Brain microvascular endothelial cell (primary cell): ENCODE measurements around the gene NCOA6.

Experiments used
- DNase-seq: peaks from one replicate; pipeline ENCODE4 v3.0.0-alpha.2; 2020
- H3K27ac ChIP-seq: fragments of 250-450 bp; sonication (Bioruptor Pico); 2 replicates; pipeline ENCODE4 v1.5.1; 2020; ENCODE audit warnings: mild to moderate bottlenecking, moderate library complexity
- H3K27me3 ChIP-seq: fragments of 250-450 bp; sonication (Bioruptor Pico); replicated peaks from 2 replicates; pipeline ENCODE4 v1.5.1; 2020; ENCODE audit warnings: mild to moderate bottlenecking
- H3K36me3 ChIP-seq: fragments of 250-450 bp; sonication (Bioruptor Pico); replicated peaks from 2 replicates; pipeline ENCODE4 v1.5.1; 2020; ENCODE audit warnings: mild to moderate bottlenecking
- H3K4me3 ChIP-seq: 2 replicates; pipeline ENCODE4 v1.5.1; 2011; ENCODE audit warnings: low read depth, mild to moderate bottlenecking, control low read depth, low read length, moderate library complexity
- CTCF ChIP-seq: IDR thresholded peaks from 2 replicates; pipeline ENCODE4 v1.5.1; 2011; ENCODE audit warnings: low read depth, mild to moderate bottlenecking, moderate library complexity, low read length, control low read depth, inconsistent platforms; ENCODE audit errors: missing control alignments
- in situ Hi-C: cut with HindIII; loops from 2 replicates; pipeline ENCODE4 v1.10.0; 2017; ENCODE audit warnings: low sequenced_read_pairs, low pct_ligation_motif_present

NCOA6 gene

GRCh38 chr20:34675993-34676641, 149.3 kb downstream of the NCOA6 start:
- Histone ChIP-seq H3K27me3 (no peaks in the 10 kb centered on the region), H3K4me3 (peak overlapping the region; percentile 87), H3K27ac (no peak overlapping the region), H3K36me3 (no peaks in the 10 kb centered on the region)
- no peak for TF ChIP-seq CTCF
- DNase-seq = no peak
- in situ Hi-C loops = no loop called here

GRCh38 chr20:34675561-34675960, 149.9 kb downstream of the NCOA6 start:
- no peak for TF ChIP-seq CTCF
- no peak for DNase-seq
- no peak overlapping the region for H3K27ac ChIP-seq
- H3K36me3 ChIP-seq = no peaks in the 10 kb centered on the region
- no peak overlapping the region for H3K4me3 ChIP-seq
- in situ Hi-C loops = no loop called here
- H3K27me3 ChIP-seq = no peaks in the 10 kb centered on the region

GRCh38 chr20:34673412-34673811, 152.0 kb downstream of the NCOA6 start:
- no peak overlapping the region for H3K4me3 ChIP-seq
- H3K27me3 ChIP-seq = no peaks in the 10 kb centered on the region
- no peak for TF ChIP-seq CTCF
- no peak overlapping the region for H3K27ac ChIP-seq
- no peaks in the 10 kb centered on the region for H3K36me3 ChIP-seq
- no peak for DNase-seq
- in situ Hi-C loops = no loop called here

- H3K4me3 ChIP-seq = no peak overlapping the region
- TF ChIP-seq CTCF = no peak
- H3K27ac ChIP-seq = no peak overlapping the region
- no peaks in the 10 kb centered on the region for H3K36me3 ChIP-seq
- no peak for DNase-seq
- no peaks in the 10 kb centered on the region for H3K27me3 ChIP-seq
- in situ Hi-C loops = no loop called here
Measured at GRCh38 chr20:34669094-34669493, 156.4 kb downstream of the NCOA6 start.
